K562 (cell line): Measurements from ENCODE around the gene SLC38A8. TPM values are rescaled to one million over a fixed set of nuclear protein-coding genes. Genes with fewer than 3 reads are reported as not detected.

ENCODE experiments used
- ATAC-seq: fragments of 200-7000 bp; cut with Tn5 transposase; 3 replicates; pipeline ENCODE4 v1.9.1; 2020; ENCODE audit warnings: moderate library complexity
- BruUV-seq: library from RNA; stranded (reverse); fragments of 400-500 nt; replicated peaks from 2 replicates; lab custom pipeline; 2021; lab: Mats Ljungman, UMichigan
- CTCF ChIA-PET: fragments of 300-600 bp; formaldehyde crosslinking; extraction: SDS; loops from one replicate; lab custom pipeline; 2021; ENCODE audit warnings: low intra/inter-chr PET ratio; lab: Yijun Ruan, JAX
- POLR2A ChIA-PET: fragments of 300-600, 350-650 bp; sonication (Branson Sonifier 250); formaldehyde crosslinking; extraction: SDS; loops from one replicate; lab custom pipeline; 2021; ENCODE audit warnings: antibody characterized with exemption, inconsistent platforms; lab: Yijun Ruan, JAX
- DNase-seq, 4 experiments: peaks; one replicate each; pipeline versions ENCODE4 v3.0.0 to v3.0.0-alpha.2; 2011 to 2018; ENCODE audit warnings: low spot score in 3 of 4, mixed read lengths in 3 of 4; ENCODE audit errors: extremely low read depth in 1 of 4
- FAIRE-seq: peaks from 2 replicates; lab custom pipeline; 2011; peaks lifted over from hg19 to GRCh38; lab: Jason Lieb, UNC
- H2AFZ ChIP-seq: 2 replicates; pipeline ENCODE4 v1.6.0; 2011; ENCODE audit warnings: low read depth, low read length, control low read depth, inconsistent platforms
- H3K27ac ChIP-seq: fragments of 200-600 bp; 3 replicates; pipeline ENCODE4 v1.8.0; 2011; ENCODE audit warnings: low read depth, mild to moderate bottlenecking, control low read depth, inconsistent platforms, low read length, moderate library complexity, mixed read lengths; ENCODE audit errors: extremely low read depth
- H3K27me3 ChIP-seq, 2 experiments: fragments of 300-600 bp in 1 of 2; 2 replicates in 1 of 2; 3 replicates in 1 of 2; pipeline versions ENCODE4 v1.6.0 to v1.8.0; 2011; ENCODE audit warnings: inconsistent platforms in 2 of 2, low read length in 2 of 2, mild to moderate bottlenecking in 1 of 2, mixed read lengths in 1 of 2, moderate library complexity in 1 of 2; ENCODE audit not compliant: control insufficient read depth in 2 of 2, insufficient read depth in 2 of 2
- H3K36me3 ChIP-seq: fragments of 300-600 bp; 3 replicates; pipeline ENCODE4 v1.8.0; 2011; ENCODE audit warnings: mild to moderate bottlenecking, low read length, inconsistent platforms; ENCODE audit not compliant: control insufficient read depth, insufficient read depth
- H3K4me1 ChIP-seq, 2 experiments: fragments of 200-600 bp in 1 of 2; replicated peaks in 1 of 2; 2 replicates in 1 of 2; 3 replicates in 1 of 2; pipeline versions ENCODE4 v1.5.1 to v1.8.0; 2011; ENCODE audit warnings: inconsistent platforms in 2 of 2, low read length in 2 of 2, mild to moderate bottlenecking in 1 of 2, mixed read lengths in 1 of 2, moderate library complexity in 1 of 2; ENCODE audit not compliant: control insufficient read depth in 2 of 2, insufficient read depth in 2 of 2
- H3K4me2 ChIP-seq: 2 replicates; pipeline ENCODE4 v1.6.1; 2011; ENCODE audit warnings: low read length, control low read depth, inconsistent platforms, mixed read lengths; ENCODE audit not compliant: insufficient read depth
- H3K4me3 ChIP-seq: fragments of 200-600 bp; sonication (generic), shearing (Covaris generic); 2 replicates; pipeline ENCODE4 v1.5.1; 2016; ENCODE audit warnings: control low read depth, inconsistent platforms
- H3K79me2 ChIP-seq: fragments of 200-600 bp; 3 replicates; pipeline ENCODE4 v1.8.0; 2011; ENCODE audit warnings: low read length, inconsistent platforms; ENCODE audit not compliant: control insufficient read depth, insufficient read depth
- H3K9ac ChIP-seq, 2 experiments: 2 replicates each; pipeline versions ENCODE4 v1.6.0 to v1.6.1; 2011; ENCODE audit warnings: low read depth in 2 of 2, low read length in 2 of 2, control low read depth in 1 of 2, inconsistent platforms in 1 of 2, mild to moderate bottlenecking in 1 of 2, mixed read lengths in 1 of 2; ENCODE audit not compliant: insufficient read depth in 1 of 2
- H3K9me1 ChIP-seq: one replicate; pipeline ENCODE4 v1.6.0; 2011; ENCODE audit warnings: inconsistent platforms, mild to moderate bottlenecking, low read length, moderate library complexity; ENCODE audit not compliant: control insufficient read depth, insufficient read depth
- H3K9me3 ChIP-seq: replicated peaks from 2 replicates; pipeline ENCODE4 v1.5.1; 2011; ENCODE audit warnings: low read depth, low read length, inconsistent platforms; ENCODE audit not compliant: control insufficient read depth, insufficient read depth
- H4K20me1 ChIP-seq: replicated peaks from 2 replicates; pipeline ENCODE4 v1.6.1; 2011; ENCODE audit warnings: low read length, inconsistent platforms, mixed read lengths; ENCODE audit not compliant: control insufficient read depth, insufficient read depth
- CBX3 ChIP-seq, 2 experiments: IDR thresholded peaks; 1 replicate in 1 of 2; 2 replicates in 1 of 2; pipeline ENCODE4 v1.6.1; 2012; ENCODE audit warnings: inconsistent platforms in 2 of 2, low read length in 2 of 2, borderline replicate concordance in 1 of 2, control low read depth in 1 of 2
- MAFG ChIP-seq: fragments of 450-650 bp; conservative IDR thresholded peaks from 2 replicates; pipeline ENCODE4 v1.6.1; 2016; ENCODE audit warnings: missing genetic modification characterization, missing compliant biosample characterization
- MTA2 ChIP-seq: fragments of 450-650 bp; IDR thresholded peaks from 2 replicates; pipeline ENCODE4 v1.6.1; 2016; ENCODE audit warnings: low read depth
- NR1H2 ChIP-seq: sonication (generic); formaldehyde crosslinking; IDR thresholded peaks from 2 replicates; pipeline ENCODE4 v1.4.0; 2020; ENCODE audit warnings: mild to moderate bottlenecking, missing genetic modification reagents
- SMARCE1 ChIP-seq: fragments of 450-650 bp; IDR thresholded peaks from 2 replicates; pipeline ENCODE4 v1.7.1; 2016; ENCODE audit warnings: mild to moderate bottlenecking
- TFAM ChIP-seq: fragments of 250-450 bp; sonication (Bioruptor Pico); conservative IDR thresholded peaks from 2 replicates; pipeline ENCODE4 v1.5.0; 2021; ENCODE audit warnings: mild to moderate bottlenecking, moderate library complexity
- TRIM24 ChIP-seq, 2 experiments: fragments of 450-650 bp; IDR thresholded peaks; 2 replicates each; pipeline ENCODE4 v1.6.1; 2016
- TRIM28 ChIP-seq: fragments of 450-650 bp; IDR thresholded peaks from 2 replicates; pipeline ENCODE4 v1.6.1; 2017
- ZNF311 ChIP-seq: fragments of 250-450 bp; sonication (Bioruptor Pico); IDR thresholded peaks from 2 replicates; pipeline ENCODE4 v1.4.0; 2020; ENCODE audit warnings: mild to moderate bottlenecking, moderate library complexity
- ZNF707 ChIP-seq: fragments of 250-450 bp; sonication (Bioruptor Pico); conservative IDR thresholded peaks from 2 replicates; pipeline ENCODE4 v1.8.0; 2022; ENCODE audit warnings: inconsistent platforms, mild to moderate bottlenecking, moderate library complexity
- ZSCAN32 ChIP-seq: fragments of 450-650 bp; formaldehyde crosslinking; IDR thresholded peaks from 2 replicates; pipeline ENCODE4 v1.4.0; 2020; ENCODE audit warnings: mild to moderate bottlenecking, moderate library complexity
- WGBS: fragments of 100-300 bp; shearing (Covaris generic); methylation state at CpG from one replicate; pipeline ENCODE4 v1.1.6; 2016; ENCODE audit warnings: low coverage, mixed read lengths; ENCODE audit not compliant: insufficient coverage; ENCODE audit errors: missing lambda C conversion rate; 5-methylcytosine and 5-hydroxymethylcytosine counted together
- in situ Hi-C: fragments of 300-500 bp; cut with MboI; formaldehyde crosslinking; loops from 4 replicates; pipeline ENCODE4 v1.15.0; 2018; ENCODE audit warnings: inconsistent platforms, mixed read lengths
- intact Hi-C: fragments of 100-400 bp; cut with micrococcal nuclease; formaldehyde crosslinking; loops from 2 replicates; pipeline ENCODE4 v1.14.2; 2022
- polyA plus RNA-seq, 8 experiments: library from polyadenylated mRNA; depleted of rRNA in 4 of 8; stranded (reverse) in 5 of 8; unstranded in 3 of 8; fragments of >200 nt; fragmentation: Nextera tagmentation in 2 of 8; fragmentation: Illumina TruSeq in 1 of 8; extraction: Ambion mirVana in 2 of 8; extraction: Trizol in 1 of 8; gene quantifications; 2 replicates each; pipeline versions ENCODE4 v1.2.1 to v1.2.3, GENCODE V29; 2011 to 2014; ENCODE audit warnings: inconsistent platforms in 1 of 8, missing spikeins in 1 of 8
- total RNA-seq, 7 experiments: library from RNA; depleted of rRNA in 6 of 7; stranded (reverse); fragments of >200 nt in 6 of 7; fragmentation: Illumina TruSeq in 2 of 7; extraction: Trizol in 2 of 7; gene quantifications; 2 replicates each; pipeline versions ENCODE4 v1.2.1 to v1.2.3, GENCODE V29; 2011 to 2021; ENCODE audit warnings: low replicate concordance in 1 of 7
- TF ChIP-seq, protein P1 (sequence below): fragments of 250-450 bp; sonication (Bioruptor Pico); IDR thresholded peaks from 2 replicates; pipeline ENCODE4 v1.5.0; 2020; ENCODE audit warnings: mild to moderate bottlenecking, borderline replicate concordance
- TF ChIP-seq, protein P2 (sequence below): IDR thresholded peaks from 3 replicates; pipeline ENCODE4 v1.6.1; 2011; ENCODE audit warnings: borderline replicate concordance, mild to moderate bottlenecking, moderate library complexity; ENCODE audit not compliant: insufficient read length; ENCODE audit errors: extremely low read depth

The SLC38A8 gene
- total and polyA plus RNA-seq, 9 of the 15 experiments (the other 6 are each of a cell fraction or from before 2014, with no cell fraction given), result 0.28 TPM; not detected in 8

DNA sequence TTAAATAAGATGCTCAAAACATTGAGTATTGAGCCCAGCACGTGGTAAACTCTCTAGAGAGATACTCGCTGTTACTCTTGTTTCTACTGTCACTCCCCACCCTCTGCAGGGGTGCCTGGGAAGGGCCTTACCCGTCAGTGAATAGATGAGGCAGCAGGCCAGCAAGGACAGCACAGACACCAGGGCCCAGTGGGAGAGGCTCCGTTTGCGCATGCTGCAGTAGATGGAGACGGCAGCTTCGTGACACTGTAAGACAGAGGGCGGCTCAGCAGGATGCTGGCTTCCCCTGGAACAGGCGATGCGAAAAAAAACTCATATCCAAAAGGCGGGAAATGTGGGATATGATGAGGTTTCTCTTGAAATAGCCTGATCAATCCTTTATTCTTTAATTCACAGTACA, 20.0 kb downstream of the SLC38A8 start (continued):
- TF ChIP-seq MTA2, result no peak

DNA sequence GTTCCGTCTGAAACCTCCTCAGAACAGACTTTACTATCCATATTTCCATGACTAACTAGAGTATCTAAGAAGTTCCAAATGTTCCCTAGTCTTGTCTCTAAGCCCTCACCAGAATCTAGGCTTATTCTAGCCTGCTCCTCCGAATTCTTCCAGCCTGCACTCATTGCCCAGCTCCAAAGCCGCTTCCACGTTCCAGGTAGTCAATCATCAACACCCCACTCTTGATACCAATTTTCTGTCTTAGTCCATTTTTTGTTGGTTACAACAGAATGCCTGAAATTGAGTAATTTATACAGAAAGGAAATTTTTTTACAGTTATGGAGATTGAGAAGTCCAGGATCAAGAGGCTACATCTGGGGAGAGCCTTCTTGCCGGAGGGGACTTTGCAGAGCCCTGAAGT, 21.1 kb downstream of the SLC38A8 start:
- DNase-seq, result no peak
- no peak overlapping the region for H3K4me2 ChIP-seq
- FAIRE-seq, result no peak
- ChIA-PET POLR2A (no interaction called here), CTCF (no interaction called here)
- H3K4me1 ChIP-seq, result no peaks in the 10 kb centered on the region
- no peak for ATAC-seq
- no peak overlapping the region for H2AFZ ChIP-seq
- TF ChIP-seq, protein P1, sequence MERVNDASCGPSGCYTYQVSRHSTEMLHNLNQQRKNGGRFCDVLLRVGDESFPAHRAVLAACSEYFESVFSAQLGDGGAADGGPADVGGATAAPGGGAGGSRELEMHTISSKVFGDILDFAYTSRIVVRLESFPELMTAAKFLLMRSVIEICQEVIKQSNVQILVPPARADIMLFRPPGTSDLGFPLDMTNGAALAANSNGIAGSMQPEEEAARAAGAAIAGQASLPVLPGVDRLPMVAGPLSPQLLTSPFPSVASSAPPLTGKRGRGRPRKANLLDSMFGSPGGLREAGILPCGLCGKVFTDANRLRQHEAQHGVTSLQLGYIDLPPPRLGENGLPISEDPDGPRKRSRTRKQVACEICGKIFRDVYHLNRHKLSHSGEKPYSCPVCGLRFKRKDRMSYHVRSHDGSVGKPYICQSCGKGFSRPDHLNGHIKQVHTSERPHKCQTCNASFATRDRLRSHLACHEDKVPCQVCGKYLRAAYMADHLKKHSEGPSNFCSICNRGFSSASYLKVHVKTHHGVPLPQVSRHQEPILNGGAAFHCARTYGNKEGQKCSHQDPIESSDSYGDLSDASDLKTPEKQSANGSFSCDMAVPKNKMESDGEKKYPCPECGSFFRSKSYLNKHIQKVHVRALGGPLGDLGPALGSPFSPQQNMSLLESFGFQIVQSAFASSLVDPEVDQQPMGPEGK (CRISPR knock-in tag), result no peak
- 0 out of 2 replicates have a peak, but pooled peaks have one; percentile 59 for TF ChIP-seq TRIM28
- TF ChIP-seq ZNF311, result no peak
- no peak for TF ChIP-seq NR1H2 (CRISPR knock-in tag)
- no peak for TF ChIP-seq MAFG (tag)
- peak; percentile 96 for TF ChIP-seq ZNF707 (CRISPR knock-in tag)
- TF ChIP-seq SMARCE1, result no peak
- TF ChIP-seq ZSCAN32 (CRISPR knock-in tag), result no peak
- no peak for TF ChIP-seq TFAM (CRISPR knock-in tag)
- TF ChIP-seq, protein P2, sequence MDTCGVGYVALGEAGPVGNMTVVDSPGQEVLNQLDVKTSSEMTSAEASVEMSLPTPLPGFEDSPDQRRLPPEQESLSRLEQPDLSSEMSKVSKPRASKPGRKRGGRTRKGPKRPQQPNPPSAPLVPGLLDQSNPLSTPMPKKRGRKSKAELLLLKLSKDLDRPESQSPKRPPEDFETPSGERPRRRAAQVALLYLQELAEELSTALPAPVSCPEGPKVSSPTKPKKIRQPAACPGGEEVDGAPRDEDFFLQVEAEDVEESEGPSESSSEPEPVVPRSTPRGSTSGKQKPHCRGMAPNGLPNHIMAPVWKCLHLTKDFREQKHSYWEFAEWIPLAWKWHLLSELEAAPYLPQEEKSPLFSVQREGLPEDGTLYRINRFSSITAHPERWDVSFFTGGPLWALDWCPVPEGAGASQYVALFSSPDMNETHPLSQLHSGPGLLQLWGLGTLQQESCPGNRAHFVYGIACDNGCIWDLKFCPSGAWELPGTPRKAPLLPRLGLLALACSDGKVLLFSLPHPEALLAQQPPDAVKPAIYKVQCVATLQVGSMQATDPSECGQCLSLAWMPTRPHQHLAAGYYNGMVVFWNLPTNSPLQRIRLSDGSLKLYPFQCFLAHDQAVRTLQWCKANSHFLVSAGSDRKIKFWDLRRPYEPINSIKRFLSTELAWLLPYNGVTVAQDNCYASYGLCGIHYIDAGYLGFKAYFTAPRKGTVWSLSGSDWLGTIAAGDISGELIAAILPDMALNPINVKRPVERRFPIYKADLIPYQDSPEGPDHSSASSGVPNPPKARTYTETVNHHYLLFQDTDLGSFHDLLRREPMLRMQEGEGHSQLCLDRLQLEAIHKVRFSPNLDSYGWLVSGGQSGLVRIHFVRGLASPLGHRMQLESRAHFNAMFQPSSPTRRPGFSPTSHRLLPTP, result no peak
- TF ChIP-seq TRIM24 (IDR thresholded peaks at IDR 0.05), result peak in 1 of 2 experiments; percentile 15; a peak in 1 of 4 replicates
- TF ChIP-seq CBX3 (IDR thresholded peaks at IDR 0.05; ENCODE audit: borderline replicate concordance in 1 of 2, low read length in 2 of 2), result 0 out of 3 replicates have a peak, but pooled peaks of 1 of the 2 experiments have one; percentile 50
- no peak overlapping the region for H3K9ac ChIP-seq
- intact Hi-C loops (no loop called here), in situ Hi-C loops (no loop called here)
- H3K36me3 ChIP-seq, result no peaks in the 10 kb centered on the region
- peaks cover 3% of the 10 kb centered on the region for H3K9me1 ChIP-seq
- H3K79me2 ChIP-seq, result no peaks in the 10 kb centered on the region
- peaks cover 11% of the 10 kb centered on the region for H3K9me3 ChIP-seq
- no peak overlapping the region for H3K4me3 ChIP-seq
- no peak overlapping the region for H3K27ac ChIP-seq
- 0 out of 2 replicates have a peak, but pooled peaks cover 2% of the 10 kb centered on the region for H4K20me1 ChIP-seq
- H3K27me3 ChIP-seq, result peaks cover 56 to 87% of the 10 kb centered on the region in 2 experiments
- 6% methylated on average over 5 of the region's 5 CpGs for WGBS
- no TSS peak for BruUV-seq
